ENCODE data around the gene BECN2.

BECN2 gene

GRCh38 chr1:241944300-241944699, 13.3 kb upstream of the BECN2 start:
- Histone ChIP-seq H3K36me3 (no peaks in the 10 kb centered on the region), H3K27me3 (no peaks in the 10 kb centered on the region), H3K9me3 (no peaks in the 10 kb centered on the region), H3K4me1 (no peaks in the 10 kb centered on the region), H3K4me3 (ENCODE audit: low read depth, low read length) (no peak overlapping the region)
- DNase-seq, result no peak
- TF ChIP-seq CTCF (IDR thresholded peaks at IDR 0.05; ENCODE audit: low read depth, low read length), result no peak

GRCh38 chr1:241947354-241947753, 10.2 kb upstream of the BECN2 start:
- no peak for DNase-seq
- Histone ChIP-seq H3K36me3 (no peaks in the 10 kb centered on the region), H3K4me1 (no peaks in the 10 kb centered on the region), H3K27me3 (no peaks in the 10 kb centered on the region), H3K4me3 (ENCODE audit: low read depth, low read length) (no peak overlapping the region), H3K9me3 (no peaks in the 10 kb centered on the region)
- no peak for TF ChIP-seq CTCF (IDR thresholded peaks at IDR 0.05; ENCODE audit: low read depth, low read length)

GRCh38 chr1:241950390-241950789, 7.2 kb upstream of the BECN2 start:
- no peaks in the 10 kb centered on the region for H3K4me1 ChIP-seq
- H3K9me3 ChIP-seq, result no peaks in the 10 kb centered on the region
- H3K36me3 ChIP-seq, result no peaks in the 10 kb centered on the region
- no peaks in the 10 kb centered on the region for H3K27me3 ChIP-seq
- no peak overlapping the region for H3K4me3 ChIP-seq (ENCODE audit: low read depth, low read length)
- DNase-seq, result no peak
- TF ChIP-seq CTCF (IDR thresholded peaks at IDR 0.05; ENCODE audit: low read depth, low read length), result no peak

- DNase-seq, result no peak
- H3K36me3 ChIP-seq, result no peaks in the 10 kb centered on the region
- no peaks in the 10 kb centered on the region for H3K4me1 ChIP-seq
- TF ChIP-seq CTCF (IDR thresholded peaks at IDR 0.05; ENCODE audit: low read depth, low read length), result no peak
- H3K4me3 ChIP-seq (ENCODE audit: low read depth, low read length), result no peak overlapping the region
- no peaks in the 10 kb centered on the region for H3K27me3 ChIP-seq
- H3K9me3 ChIP-seq, result no peaks in the 10 kb centered on the region
These were observed 4.6 kb downstream of the BECN2 start for GRCh38 chr1:241962153-241962552.

GRCh38 chr1:241963722-241964121, 6.2 kb downstream of the BECN2 start:
- Histone ChIP-seq H3K4me1 (no peaks in the 10 kb centered on the region), H3K4me3 (ENCODE audit: low read depth, low read length) (no peak overlapping the region), H3K9me3 (no peaks in the 10 kb centered on the region), H3K36me3 (no peaks in the 10 kb centered on the region), H3K27me3 (no peaks in the 10 kb centered on the region)
- no peak for DNase-seq
- TF ChIP-seq CTCF (IDR thresholded peaks at IDR 0.05; ENCODE audit: low read depth, low read length), result no peak

- H3K27me3 ChIP-seq, result no peaks in the 10 kb centered on the region
- no peak for DNase-seq
- H3K36me3 ChIP-seq, result no peaks in the 10 kb centered on the region
- TF ChIP-seq CTCF (IDR thresholded peaks at IDR 0.05; ENCODE audit: low read depth, low read length), result no peak
- no peaks in the 10 kb centered on the region for H3K4me1 ChIP-seq
- H3K4me3 ChIP-seq (ENCODE audit: low read depth, low read length), result no peak overlapping the region
- no peaks in the 10 kb centered on the region for H3K9me3 ChIP-seq
These were observed 7.1 kb downstream of the BECN2 start for GRCh38 chr1:241964550-241965282.
